Kidney epithelial cell (primary cell): ENCODE results near the gene CYBC1. TPM values are rescaled to one million over a fixed set of nuclear protein-coding genes. Genes with fewer than 3 reads are reported as not detected.

Experiments used
- DNase-seq: peaks from one replicate; pipeline ENCODE4 v3.0.0-alpha.2; 2010; ENCODE audit warnings: low read depth
- H3K27me3 ChIP-seq: 2 replicates; pipeline ENCODE4 v1.6.0; 2011; ENCODE audit warnings: low read length; ENCODE audit not compliant: control insufficient read depth, insufficient read depth
- H3K36me3 ChIP-seq: 2 replicates; pipeline ENCODE4 v1.5.1; 2011; ENCODE audit warnings: low read length; ENCODE audit not compliant: control insufficient read depth, insufficient read depth
- H3K4me3 ChIP-seq: 2 replicates; pipeline ENCODE4 v1.5.1; 2011; ENCODE audit warnings: low read depth, mild to moderate bottlenecking, control low read depth, low read length
- total RNA-seq: library from RNA; depleted of rRNA; stranded (reverse); fragments of >200 nt; gene quantifications from 2 replicates; pipeline ENCODE4 v1.2.3, GENCODE V29; 2015
- TF ChIP-seq, protein P1 (sequence below): IDR thresholded peaks from 2 replicates; pipeline ENCODE4 v1.5.1; 2011; ENCODE audit warnings: mild to moderate bottlenecking, moderate library complexity, low read length, control low read depth, inconsistent platforms; ENCODE audit not compliant: insufficient read depth, poor library complexity, severe bottlenecking

Gene CYBC1
- total RNA-seq, 1 donor from 2014 or later = 76.0 TPM

DNA sequence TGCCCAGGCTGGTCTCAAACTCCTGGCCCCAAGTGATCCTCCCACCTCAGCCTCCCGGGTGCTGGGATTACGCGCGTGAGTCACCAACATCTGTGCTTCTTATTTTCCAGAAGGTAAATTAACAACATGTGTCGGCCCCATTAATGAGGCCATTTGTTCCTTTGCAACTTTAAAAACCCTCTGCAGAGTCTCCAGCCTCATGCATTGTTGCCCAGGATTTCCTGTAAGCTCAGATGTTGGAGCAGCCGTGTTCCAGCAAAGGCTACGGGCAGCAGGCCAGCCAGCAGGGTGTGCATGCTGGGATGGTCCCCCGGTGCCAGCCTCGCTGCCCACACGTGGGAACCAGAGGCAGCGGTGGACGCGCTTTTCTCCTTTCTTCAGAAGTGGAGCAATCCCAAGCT is 51.5 kb downstream of the CYBC1 start:
- no peaks in the 10 kb centered on the region for H3K27me3 ChIP-seq
- no peak overlapping the region for H3K4me3 ChIP-seq
- no peaks in the 10 kb centered on the region for H3K36me3 ChIP-seq
- TF ChIP-seq, protein P1, sequence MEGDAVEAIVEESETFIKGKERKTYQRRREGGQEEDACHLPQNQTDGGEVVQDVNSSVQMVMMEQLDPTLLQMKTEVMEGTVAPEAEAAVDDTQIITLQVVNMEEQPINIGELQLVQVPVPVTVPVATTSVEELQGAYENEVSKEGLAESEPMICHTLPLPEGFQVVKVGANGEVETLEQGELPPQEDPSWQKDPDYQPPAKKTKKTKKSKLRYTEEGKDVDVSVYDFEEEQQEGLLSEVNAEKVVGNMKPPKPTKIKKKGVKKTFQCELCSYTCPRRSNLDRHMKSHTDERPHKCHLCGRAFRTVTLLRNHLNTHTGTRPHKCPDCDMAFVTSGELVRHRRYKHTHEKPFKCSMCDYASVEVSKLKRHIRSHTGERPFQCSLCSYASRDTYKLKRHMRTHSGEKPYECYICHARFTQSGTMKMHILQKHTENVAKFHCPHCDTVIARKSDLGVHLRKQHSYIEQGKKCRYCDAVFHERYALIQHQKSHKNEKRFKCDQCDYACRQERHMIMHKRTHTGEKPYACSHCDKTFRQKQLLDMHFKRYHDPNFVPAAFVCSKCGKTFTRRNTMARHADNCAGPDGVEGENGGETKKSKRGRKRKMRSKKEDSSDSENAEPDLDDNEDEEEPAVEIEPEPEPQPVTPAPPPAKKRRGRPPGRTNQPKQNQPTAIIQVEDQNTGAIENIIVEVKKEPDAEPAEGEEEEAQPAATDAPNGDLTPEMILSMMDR = no peak
- no peak for DNase-seq

DNA sequence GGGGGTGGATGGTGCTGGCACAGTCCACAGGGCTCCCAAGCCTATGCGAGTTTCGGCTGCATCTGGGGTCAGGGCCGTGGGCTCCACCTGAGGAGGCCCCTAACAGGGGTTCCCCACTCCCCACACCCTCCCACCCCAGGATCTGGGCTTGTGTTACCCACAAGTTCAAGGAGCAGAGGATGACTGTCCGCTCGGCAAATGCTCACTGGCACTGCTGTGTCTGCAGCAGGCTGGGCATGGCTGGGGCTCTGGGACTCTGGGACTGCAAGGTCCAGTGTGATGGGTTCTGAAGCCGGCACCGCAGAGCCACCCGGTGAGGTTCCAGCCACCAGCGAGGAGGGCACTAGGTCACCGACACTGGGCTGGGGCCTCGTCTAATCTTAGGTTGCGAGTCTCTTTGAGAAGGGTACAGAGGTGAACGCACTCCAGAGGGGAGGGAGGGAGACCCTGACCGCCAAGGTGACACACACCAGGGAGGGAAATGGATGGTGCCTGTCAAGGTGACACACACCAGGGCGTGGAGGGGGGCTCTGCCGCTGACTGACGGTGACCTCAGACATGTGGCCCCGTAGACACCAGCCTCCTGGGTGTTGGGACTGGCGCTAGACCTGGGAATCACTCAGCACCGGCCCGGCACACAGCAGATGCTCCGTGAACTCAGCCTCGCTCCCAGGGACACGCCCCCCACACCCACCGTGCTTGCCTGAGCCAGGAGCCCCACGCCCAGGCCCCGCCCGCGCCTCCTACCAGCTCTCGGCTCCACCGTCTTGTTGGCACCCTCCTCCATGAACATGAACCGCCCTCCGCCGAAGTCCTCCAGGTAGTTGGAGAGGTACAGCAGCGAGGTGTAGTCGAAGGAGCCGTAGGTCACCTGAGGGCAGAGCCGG is 52.9 kb downstream of the CYBC1 start:
- no peak for DNase-seq
- Histone ChIP-seq H3K4me3 (no peak overlapping the region), H3K27me3 (no peaks in the 10 kb centered on the region), H3K36me3 (no peaks in the 10 kb centered on the region)
- TF ChIP-seq, protein P1 = no peak

DNA sequence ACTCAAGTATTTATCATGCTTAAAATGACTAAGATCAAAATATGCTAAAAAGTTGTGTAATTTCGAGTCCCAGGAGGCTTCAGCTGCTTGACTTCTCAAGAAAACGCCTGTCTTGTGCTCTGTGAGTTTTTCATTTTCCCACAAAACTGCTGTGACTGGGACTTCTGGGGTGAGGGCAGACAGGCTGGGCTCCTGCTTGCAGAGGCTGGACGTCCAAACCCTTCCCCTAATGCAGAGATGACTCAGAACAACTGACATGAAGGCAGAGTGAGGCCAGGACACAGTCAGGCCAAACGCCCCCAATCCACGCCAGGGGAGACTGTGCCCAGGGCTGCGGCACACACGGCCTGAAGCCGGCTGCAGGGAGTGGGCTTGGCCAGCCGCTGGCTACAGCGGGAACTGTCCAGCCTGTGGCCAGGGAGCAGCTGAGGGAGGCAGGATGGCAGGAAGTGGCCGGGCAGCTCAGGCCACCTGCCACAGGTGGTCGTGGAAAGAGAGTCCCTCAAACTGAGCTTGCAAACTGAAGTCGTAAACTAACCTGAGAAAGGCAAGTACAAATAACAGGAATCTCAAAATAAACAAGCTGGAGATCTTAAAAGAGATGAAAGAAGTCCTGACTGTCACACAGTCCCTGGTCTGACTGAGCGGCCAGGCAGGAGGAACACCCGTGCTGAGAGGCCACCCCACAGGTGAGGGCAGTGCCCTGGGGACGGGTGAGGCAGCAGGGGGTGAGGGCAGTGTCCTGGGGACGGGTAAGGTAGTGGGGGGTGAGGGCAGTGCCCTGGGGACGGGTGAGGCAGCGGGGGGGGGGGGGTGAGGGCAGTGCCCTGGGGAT is 53.7 kb downstream of the CYBC1 start:
- DNase-seq = no peak
- TF ChIP-seq, protein P1 = no peak
- no peaks in the 10 kb centered on the region for H3K36me3 ChIP-seq
- H3K4me3 ChIP-seq = no peak overlapping the region
- H3K27me3 ChIP-seq = no peaks in the 10 kb centered on the region

DNA sequence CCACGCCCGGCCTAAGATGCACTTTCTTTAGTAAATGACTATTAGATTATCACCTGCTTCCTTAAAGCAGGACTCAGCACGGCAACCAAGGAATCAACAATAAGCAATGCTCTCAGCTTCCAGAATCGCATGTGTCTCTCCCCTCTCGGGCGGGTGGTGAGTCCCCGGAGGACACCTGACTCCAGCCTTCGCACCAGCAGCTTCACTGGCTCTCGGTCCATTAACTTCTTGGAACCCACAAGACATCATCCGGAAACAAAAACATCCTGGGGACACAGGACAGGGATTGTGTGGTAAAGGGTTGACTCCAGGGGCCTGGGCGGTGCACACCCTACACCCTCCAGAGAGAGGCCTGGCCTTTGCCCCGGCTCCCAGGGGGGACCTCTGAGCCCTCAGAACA is 56.3 kb downstream of the CYBC1 start:
- TF ChIP-seq, protein P1 = no peak
- DNase-seq = no peak
- Histone ChIP-seq H3K4me3 (no peak overlapping the region), H3K27me3 (no peaks in the 10 kb centered on the region), H3K36me3 (no peaks in the 10 kb centered on the region)

DNA sequence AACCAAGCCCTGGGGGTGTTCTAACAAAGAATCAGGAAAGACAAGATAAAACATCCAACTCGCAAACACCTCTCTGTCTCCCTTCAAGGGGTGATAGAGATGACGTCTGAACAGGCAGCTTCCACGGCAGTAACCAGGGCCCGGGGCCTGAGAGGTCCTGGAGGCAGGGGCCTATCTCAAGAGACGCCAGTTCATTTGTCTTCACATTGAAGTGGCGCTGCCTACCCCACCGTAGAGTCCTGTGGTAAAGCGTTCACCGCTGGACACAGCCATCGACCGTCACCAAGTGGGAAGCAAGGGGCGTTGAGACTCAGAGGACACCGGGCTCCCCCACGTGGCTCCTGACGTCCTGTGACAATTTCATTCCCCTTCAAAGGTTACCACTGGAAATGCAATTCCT is 57.6 kb downstream of the CYBC1 start:
- TF ChIP-seq, protein P1 = no peak

More for the DNA sequence above, 57.6 kb downstream of the CYBC1 start:
- Histone ChIP-seq H3K27me3 (peaks cover 4% of the 10 kb centered on the region), H3K36me3 (no peaks in the 10 kb centered on the region), H3K4me3 (no peak overlapping the region)
- DNase-seq = no peak

Other genes starting within 250 kb of the CYBC1 start
- 25.5 and 27.5 TPM in 2 replicates for gene CCDC57, start 237.9 kb downstream of the CYBC1 start, total RNA-seq
- 83.4 and 85.3 TPM in 2 replicates for gene SLC16A3, start 221.7 kb downstream of the CYBC1 start, total RNA-seq
- 55.1 and 61.7 TPM in 2 replicates for gene CSNK1D, start 177.1 kb downstream of the CYBC1 start, total RNA-seq
- 0.21 TPM in 1 of 2 replicates, not detected in the other for gene CD7, start 133.1 kb downstream of the CYBC1 start, total RNA-seq
- gene SECTM1, start 117.0 kb downstream of the CYBC1 start, total RNA-seq = 0.07 TPM in 1 of 2 replicates, not detected in the other
- gene TEX19, start 91.5 kb downstream of the CYBC1 start, total RNA-seq = not detected in 2 replicates
- not detected in 2 replicates for gene UTS2R, start 79.0 kb downstream of the CYBC1 start, total RNA-seq
- gene HEXD, start 32.4 kb downstream of the CYBC1 start, total RNA-seq = 18.5 and 21.6 TPM in 2 replicates
- gene OGFOD3, start 32.2 kb downstream of the CYBC1 start, total RNA-seq = 29.8 TPM in 2 replicates
- 59.9 and 76.3 TPM in 2 replicates for gene NARF, start 8.0 kb upstream of the CYBC1 start, total RNA-seq
- 42.5 and 57.7 TPM in 2 replicates for gene FOXK2, start 69.0 kb upstream of the CYBC1 start, total RNA-seq
- gene WDR45B, start 197.7 kb upstream of the CYBC1 start, total RNA-seq = 98.2 and 102 TPM in 2 replicates
- 5.3 and 7.3 TPM in 2 replicates for gene RAB40B, start 247.9 kb upstream of the CYBC1 start, total RNA-seq